Endothelial cell of umbilical vein (primary cell): ENCODE results near the gene DACT3. TPM values are rescaled to one million over a fixed set of nuclear protein-coding genes. Genes with fewer than 3 reads are reported as not detected.

ENCODE experiments used
- BruUV-seq: library from RNA; stranded (reverse); fragments of 400-500 nt; replicated peaks from 2 replicates; lab custom pipeline; 2021; lab: Mats Ljungman, UMichigan
- CTCF ChIA-PET: fragments of 300-600, 350-600 bp; sonication (Branson Sonifier 250); formaldehyde crosslinking; loops from one replicate; lab custom pipeline; 2021; ENCODE audit warnings: antibody characterized with exemption, inconsistent platforms; lab: Charles Lee
- POLR2A ChIA-PET: fragments of 300-600, 350-600 bp; sonication (Branson Sonifier 250); formaldehyde crosslinking; loops from one replicate; lab custom pipeline; 2021; ENCODE audit warnings: antibody characterized with exemption, inconsistent platforms; lab: Charles Lee
- DNase-seq: peaks from one replicate; pipeline ENCODE4 v3.0.0-alpha.2; 2011; ENCODE audit warnings: low read depth, low spot score
- FAIRE-seq: peaks from 2 replicates; lab custom pipeline; 2011; peaks lifted over from hg19 to GRCh38; lab: Jason Lieb, UNC
- H2AFZ ChIP-seq: 2 replicates; pipeline ENCODE4 v1.6.0; 2012; ENCODE audit warnings: low read depth, low read length, control low read depth, inconsistent platforms
- H3K27ac ChIP-seq: 2 replicates; pipeline ENCODE4 v1.5.1; 2011; ENCODE audit warnings: low read depth, mild to moderate bottlenecking, control low read depth, low read length, moderate library complexity; ENCODE audit not compliant: insufficient read depth
- H3K27me3 ChIP-seq, 2 experiments: 2 replicates each; pipeline versions ENCODE4 v1.6.0 to v1.6.1; 2011; ENCODE audit warnings: low read length in 2 of 2, mixed read lengths in 1 of 2; ENCODE audit not compliant: control insufficient read depth in 2 of 2, insufficient read depth in 2 of 2
- H3K36me3 ChIP-seq, 2 experiments: 2 replicates in 1 of 2; 3 replicates in 1 of 2; pipeline ENCODE4 v1.5.1; 2011; ENCODE audit warnings: low read length in 2 of 2, mild to moderate bottlenecking in 1 of 2, moderate library complexity in 1 of 2; ENCODE audit not compliant: control insufficient read depth in 2 of 2, insufficient read depth in 2 of 2; ENCODE audit errors: extremely low read depth in 1 of 2
- H3K4me1 ChIP-seq: 3 replicates; pipeline ENCODE4 v1.5.1; 2011; ENCODE audit warnings: mild to moderate bottlenecking, low read length; ENCODE audit not compliant: control insufficient read depth, insufficient read depth; ENCODE audit errors: extremely low read depth
- H3K4me2 ChIP-seq: 2 replicates; pipeline ENCODE4 v1.6.1; 2011; ENCODE audit warnings: low read length, control low read depth, mixed read lengths; ENCODE audit not compliant: insufficient read depth
- H3K4me3 ChIP-seq, 3 experiments: fragments of 200-600 bp in 1 of 3; sonication (generic), shearing (Covaris generic) in 1 of 3; replicated peaks in 1 of 3; 2 replicates each; pipeline ENCODE4 v1.5.1; 2011 to 2016; ENCODE audit warnings: control low read depth in 3 of 3, low read length in 3 of 3, mild to moderate bottlenecking in 2 of 3, inconsistent platforms in 1 of 3, low read depth in 1 of 3, moderate library complexity in 1 of 3; ENCODE audit not compliant: insufficient read depth in 1 of 3
- H3K79me2 ChIP-seq: 2 replicates; pipeline ENCODE4 v1.6.0; 2012; ENCODE audit warnings: low read length, inconsistent platforms; ENCODE audit not compliant: control insufficient read depth, insufficient read depth
- H3K9ac ChIP-seq: replicated peaks from 2 replicates; pipeline ENCODE3; 2011; ENCODE audit warnings: low read length, control low read depth; ENCODE audit not compliant: insufficient read depth; ENCODE audit errors: extremely low read depth
- H3K9me1 ChIP-seq: replicated peaks from 3 replicates; pipeline ENCODE4 v1.6.0; 2011; ENCODE audit warnings: mild to moderate bottlenecking, low read length; ENCODE audit not compliant: control insufficient read depth, insufficient read depth; ENCODE audit errors: extremely low read depth
- H3K9me3 ChIP-seq: replicated peaks from 2 replicates; pipeline ENCODE4 v1.5.1; 2012; ENCODE audit warnings: low read length, inconsistent platforms; ENCODE audit not compliant: control insufficient read depth, insufficient read depth
- H4K20me1 ChIP-seq: replicated peaks from 2 replicates; pipeline ENCODE3; 2011; ENCODE audit warnings: mild to moderate bottlenecking, low read length; ENCODE audit not compliant: control insufficient read depth, insufficient read depth; ENCODE audit errors: extremely low read depth
- CTCF ChIP-seq, 2 donors: IDR thresholded peaks; 1 replicate in 1 of 2; 2 replicates in 1 of 2; pipeline ENCODE4 v1.5.1; 2011; ENCODE audit warnings: low read length in 2 of 2, mild to moderate bottlenecking in 2 of 2, moderate library complexity in 2 of 2, control low read depth in 1 of 2, inconsistent platforms in 1 of 2, low read depth in 1 of 2; ENCODE audit not compliant: insufficient read depth in 1 of 2; ENCODE audit errors: extremely low read depth in 1 of 2
- FOS ChIP-seq: IDR thresholded peaks from 2 replicates; pipeline ENCODE4 v1.6.1; 2011; ENCODE audit warnings: mild to moderate bottlenecking, low read length, moderate library complexity, borderline replicate concordance; ENCODE audit not compliant: insufficient read depth
- GATA2 ChIP-seq: IDR thresholded peaks from 2 replicates; pipeline ENCODE4 v1.7.0; 2011; ENCODE audit warnings: low read depth, mild to moderate bottlenecking, moderate library complexity, mixed read lengths, low read length; ENCODE audit not compliant: insufficient read length, insufficient read depth
- JUN ChIP-seq: IDR thresholded peaks from 2 replicates; pipeline ENCODE4 v1.6.1; 2011; ENCODE audit warnings: borderline replicate concordance, low read depth; ENCODE audit not compliant: insufficient read length, insufficient read depth
- MAX ChIP-seq: IDR thresholded peaks from 2 replicates; pipeline ENCODE4 v1.6.1; 2011; ENCODE audit not compliant: insufficient read depth, insufficient read length
- MYC ChIP-seq: IDR thresholded peaks from one replicate; pipeline ENCODE4 v1.6.1; 2011; ENCODE audit warnings: mild to moderate bottlenecking, low read depth, low read length
- POLR2A ChIP-seq: IDR thresholded peaks from 2 replicates; pipeline ENCODE4 v1.6.1; 2012; ENCODE audit warnings: low read depth, mild to moderate bottlenecking, control low read depth, low read length
- POLR2AphosphoS5 ChIP-seq: IDR thresholded peaks from 2 replicates; pipeline ENCODE4 v1.6.1; 2012; ENCODE audit warnings: low read depth, mild to moderate bottlenecking, control low read depth, low read length, moderate library complexity; ENCODE audit not compliant: insufficient read depth
- dilution Hi-C: fragments of 300-500 bp; cut with MboI; formaldehyde crosslinking; loops from one replicate; pipeline ENCODE4 v1.15.0; 2019; ENCODE audit warnings: low sequenced_read_pairs; ENCODE audit not compliant: extremely low pct_ligation_motif_present
- intact Hi-C: fragments of 100-400 bp; cut with micrococcal nuclease; formaldehyde crosslinking; loops from one replicate; pipeline ENCODE4 v1.10.0; 2022
- polyA plus RNA-seq, 4 experiments: library from polyadenylated mRNA; depleted of rRNA in 3 of 4; stranded (reverse) in 3 of 4; unstranded in 1 of 4; fragments of >200 nt; gene quantifications; 2 replicates each; pipeline versions ENCODE4 v1.2.1 to v1.2.3, GENCODE V29; 2011 to 2012; ENCODE audit warnings: missing spikeins in 1 of 4
- total RNA-seq: library from RNA; stranded (reverse); gene quantifications from 2 replicates; pipeline ENCODE4 v1.2.3, GENCODE V29; 2021

DACT3 gene
- total and polyA plus RNA-seq, 2 donors (not counting 3 experiments of a cell fraction or from before 2014, with no cell fraction given), result 0.22 to 0.76 TPM

- Histone ChIP-seq H3K9me1 (no peaks in the 10 kb centered on the region), H2AFZ (no peak overlapping the region), H3K4me1 (peaks cover 4% of the 10 kb centered on the region), H4K20me1 (no peaks in the 10 kb centered on the region), H3K27ac (no peak overlapping the region), H3K79me2 (peaks cover 17% of the 10 kb centered on the region), H3K27me3 (no peaks in the 10 kb centered on the region), H3K9ac (no peak overlapping the region), H3K4me2 (no peak overlapping the region), H3K4me3 (no peak overlapping the region), H3K9me3 (no peaks in the 10 kb centered on the region), H3K36me3 (peaks cover 13 to 51% of the 10 kb centered on the region in 2 experiments)
- TF ChIP-seq GATA2, result no peak
- POLR2A ChIA-PET, result interaction anchor here (0.6 kb wide), 1 partner anchor 146 kb away, joined by 3 read pairs; no protein-coding TSS in a partner anchor
- no peak for FAIRE-seq
- intact Hi-C loops, result no loop called here
- DNase-seq, result no peak
- dilution Hi-C loops, result no loop called here
- CTCF ChIA-PET, result interaction anchor here (2.0 to 13.9 kb wide), 2 partner anchors 9 to 55 kb away, joined by 7 to 422 read pairs; partner anchors contain the start of genes CALM3 and DACT3
- BruUV-seq, result TSS peak; percentile 49
These were observed 51.2 kb downstream of the DACT3 start for GRCh38 chr19:46609511-46610412.

- intact Hi-C loops, result no loop called here
- no TSS peak for BruUV-seq
- Histone ChIP-seq H3K4me2 (no peak overlapping the region), H3K9me1 (no peaks in the 10 kb centered on the region), H4K20me1 (no peaks in the 10 kb centered on the region), H3K4me3 (no peak overlapping the region), H3K27ac (no peak overlapping the region), H3K9ac (no peak overlapping the region), H3K79me2 (peaks cover 27% of the 10 kb centered on the region), H3K36me3 (peaks cover 13 to 51% of the 10 kb centered on the region in 2 experiments), H3K9me3 (no peaks in the 10 kb centered on the region), H2AFZ (no peak overlapping the region), H3K27me3 (no peaks in the 10 kb centered on the region), H3K4me1 (peaks cover 4% of the 10 kb centered on the region)
- FAIRE-seq, result no peak
- ChIA-PET POLR2A (interaction anchor here (0.6 kb wide), 1 partner anchor 64 kb away, joined by 4 read pairs; no protein-coding TSS in a partner anchor), CTCF (interaction anchor here (4.0 kb wide), 1 partner anchor 53 kb away, joined by 22 read pairs; the partner anchor contains the start of gene DACT3)
- dilution Hi-C loops, result no loop called here
- TF ChIP-seq POLR2AphosphoS5 (no peak), MAX (no peak), CTCF (IDR thresholded peaks at IDR 0.05; ENCODE audit: extremely low read depth in 1 of 2, insufficient read depth in 1 of 2, low read depth in 1 of 2, low read length in 2 of 2) (no peak), GATA2 (no peak), POLR2A (no peak), JUN (no peak), MYC (no peak), FOS (no peak)
- DNase-seq, result no peak
These were observed 52.2 kb downstream of the DACT3 start for GRCh38 chr19:46608581-46609345.
